Measurements from ENCODE around the gene ZNF57.

GRCh38 chr19:2926341-2927031 is 25.8 kb downstream of the ZNF57 start:
- no peak for TF ChIP-seq ZNF221 (tag by site-specific recombination; IDR thresholded peaks at IDR 0.05; ENCODE audit: borderline replicate concordance)
- TF ChIP-seq CTCF (tag by site-specific recombination; IDR thresholded peaks at IDR 0.05), result no peak
- TF ChIP-seq ZNF266 (tag by site-specific recombination; IDR thresholded peaks at IDR 0.05; ENCODE audit: low read depth), result no peak
